LNCaP clone FGC (cell line): ENCODE measurements around the gene PLK3.
A peak's percentile ranks its signal among the peaks of the same experiment; 100 is the strongest.
"Not testable (repeated sequence)": the region's sequence is repeated elsewhere in the genome, so short reads cannot be mapped to it uniquely, and the experiment has no call there.

ENCODE experiments used
- DNase-seq: peaks from one replicate; pipeline ENCODE4 v3.0.0-alpha.2; 2011; ENCODE audit warnings: low read depth
- H3K4me3 ChIP-seq: 2 replicates; pipeline ENCODE4 v1.5.1; 2011; ENCODE audit warnings: mild to moderate bottlenecking, low read depth, low read length, control low read depth
- CTCF ChIP-seq: IDR thresholded peaks from 2 replicates; pipeline ENCODE4 v1.5.1; 2012; ENCODE audit warnings: mild to moderate bottlenecking; ENCODE audit not compliant: control insufficient read depth, insufficient read depth; ENCODE audit errors: extremely low read depth

The PLK3 gene

GRCh38 chr1:44799770-44800584, at the start of gene PLK3:
Gene PLK3 (plus strand): TSS chr1:44800377. CDS start chr1:44800464, 87 bp downstream.
- peak within 1 kb of the TSS; percentile 61 for H3K4me3 ChIP-seq
- peak; percentile 93 for TF ChIP-seq CTCF
- DNase-seq, result peak; percentile 90

GRCh38 chr1:44757420-44757819, 42.8 kb upstream of the PLK3 start:
- H3K4me3 ChIP-seq, result no peak overlapping the region
- TF ChIP-seq CTCF, result no peak
- no peak for DNase-seq

GRCh38 chr1:44759077-44759476, 41.1 kb upstream of the PLK3 start:
- TF ChIP-seq CTCF, result no peak
- no peak for DNase-seq
- H3K4me3 ChIP-seq, result no peak overlapping the region

- no peak for DNase-seq
These were observed 39.3 kb upstream of the PLK3 start for GRCh38 chr1:44760876-44761275.

GRCh38 chr1:44766421-44766820, 33.8 kb upstream of the PLK3 start:
- not testable (repeated sequence) for DNase-seq, H3K4me3 ChIP-seq

More at GRCh38 chr1:44760876-44761275, 39.3 kb upstream of the PLK3 start:
- no peak for TF ChIP-seq CTCF
- no peak overlapping the region for H3K4me3 ChIP-seq

- TF ChIP-seq CTCF, result no peak
These were observed 24.9 kb upstream of the PLK3 start, which contains the start of gene RPS8 for GRCh38 chr1:44775078-44775929. Gene RPS8 (plus strand): TSS chr1:44775540. CDS start chr1:44775597, 57 bp downstream.

GRCh38 chr1:44775930-44776729, 24.0 kb upstream of the PLK3 start:
- peak overlapping the region; percentile 98 for H3K4me3 ChIP-seq
- no peak for TF ChIP-seq CTCF
- no peak for DNase-seq

More at GRCh38 chr1:44775078-44775929, 24.9 kb upstream of the PLK3 start, which contains the start of gene RPS8:
- peak; percentile 77 for DNase-seq
- peak within 1 kb of the TSS; percentile 98 for H3K4me3 ChIP-seq
